ENCODE measurements around the gene SF3B4. TPM values are rescaled to one million over a fixed set of nuclear protein-coding genes. Genes with fewer than 3 reads are reported as not detected.
A peak's percentile ranks its signal among the peaks of the same experiment; 100 is the strongest.

Gene SF3B4
- total and polyA plus RNA-seq, 2 of the 13 experiments (the other 11 are each of a cell fraction or from before 2014, with no cell fraction given), result 13.8 to 14.8 TPM

DNA sequence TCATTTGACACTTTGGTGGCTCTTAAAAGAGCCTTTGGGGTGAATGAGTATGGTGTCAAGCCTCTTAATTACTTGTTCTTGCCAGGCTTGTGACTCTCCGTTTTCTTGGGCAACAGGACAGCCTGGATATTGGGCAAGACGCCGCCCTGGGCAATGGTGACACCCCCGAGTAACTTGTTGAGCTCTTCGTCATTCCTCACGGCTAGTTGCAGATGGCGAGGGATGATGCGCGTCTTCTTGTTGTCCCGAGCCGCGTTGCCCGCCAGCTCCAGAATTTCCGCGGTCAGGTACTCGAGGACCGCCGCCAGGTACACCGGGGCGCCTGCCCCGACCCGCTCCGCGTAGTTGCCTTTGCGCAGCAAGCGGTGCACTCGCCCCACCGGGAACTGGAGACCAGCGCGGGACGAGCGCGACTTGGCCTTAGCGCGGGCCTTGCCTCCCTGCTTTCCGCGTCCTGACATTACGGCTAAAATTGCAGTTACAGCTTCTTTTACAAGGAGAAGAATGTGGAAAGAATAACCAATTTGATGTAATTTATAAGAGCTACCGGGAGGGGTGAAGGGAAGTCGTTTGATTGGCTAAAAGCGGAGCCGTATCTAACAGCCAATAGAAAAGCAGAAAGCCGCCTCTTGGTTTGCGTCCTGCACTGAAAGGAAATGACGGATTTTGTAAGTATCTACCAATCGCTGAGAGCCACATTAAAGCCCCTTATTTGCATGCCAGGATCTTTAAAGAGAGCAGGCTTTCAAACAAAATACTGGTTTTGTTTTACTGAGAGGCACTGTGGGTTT is 40.0 kb downstream of the SF3B4 start (continued):
- TF ChIP-seq, protein P1, sequence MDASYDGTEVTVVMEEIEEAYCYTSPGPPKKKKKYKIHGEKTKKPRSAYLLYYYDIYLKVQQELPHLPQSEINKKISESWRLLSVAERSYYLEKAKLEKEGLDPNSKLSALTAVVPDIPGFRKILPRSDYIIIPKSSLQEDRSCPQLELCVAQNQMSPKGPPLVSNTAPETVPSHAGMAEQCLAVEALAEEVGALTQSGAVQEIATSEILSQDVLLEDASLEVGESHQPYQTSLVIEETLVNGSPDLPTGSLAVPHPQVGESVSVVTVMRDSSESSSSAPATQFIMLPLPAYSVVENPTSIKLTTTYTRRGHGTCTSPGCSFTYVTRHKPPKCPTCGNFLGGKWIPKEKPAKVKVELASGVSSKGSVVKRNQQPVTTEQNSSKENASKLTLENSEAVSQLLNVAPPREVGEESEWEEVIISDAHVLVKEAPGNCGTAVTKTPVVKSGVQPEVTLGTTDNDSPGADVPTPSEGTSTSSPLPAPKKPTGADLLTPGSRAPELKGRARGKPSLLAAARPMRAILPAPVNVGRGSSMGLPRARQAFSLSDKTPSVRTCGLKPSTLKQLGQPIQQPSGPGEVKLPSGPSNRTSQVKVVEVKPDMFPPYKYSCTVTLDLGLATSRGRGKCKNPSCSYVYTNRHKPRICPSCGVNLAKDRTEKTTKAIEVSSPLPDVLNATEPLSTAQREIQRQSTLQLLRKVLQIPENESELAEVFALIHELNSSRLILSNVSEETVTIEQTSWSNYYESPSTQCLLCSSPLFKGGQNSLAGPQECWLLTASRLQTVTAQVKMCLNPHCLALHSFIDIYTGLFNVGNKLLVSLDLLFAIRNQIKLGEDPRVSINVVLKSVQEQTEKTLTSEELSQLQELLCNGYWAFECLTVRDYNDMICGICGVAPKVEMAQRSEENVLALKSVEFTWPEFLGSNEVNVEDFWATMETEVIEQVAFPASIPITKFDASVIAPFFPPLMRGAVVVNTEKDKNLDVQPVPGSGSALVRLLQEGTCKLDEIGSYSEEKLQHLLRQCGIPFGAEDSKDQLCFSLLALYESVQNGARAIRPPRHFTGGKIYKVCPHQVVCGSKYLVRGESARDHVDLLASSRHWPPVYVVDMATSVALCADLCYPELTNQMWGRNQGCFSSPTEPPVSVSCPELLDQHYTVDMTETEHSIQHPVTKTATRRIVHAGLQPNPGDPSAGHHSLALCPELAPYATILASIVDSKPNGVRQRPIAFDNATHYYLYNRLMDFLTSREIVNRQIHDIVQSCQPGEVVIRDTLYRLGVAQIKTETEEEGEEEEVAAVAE (CRISPR knock-in tag; IDR thresholded peaks at IDR 0.05; ENCODE audit: borderline replicate concordance), result peak; percentile 95
- TF ChIP-seq, protein P2, sequence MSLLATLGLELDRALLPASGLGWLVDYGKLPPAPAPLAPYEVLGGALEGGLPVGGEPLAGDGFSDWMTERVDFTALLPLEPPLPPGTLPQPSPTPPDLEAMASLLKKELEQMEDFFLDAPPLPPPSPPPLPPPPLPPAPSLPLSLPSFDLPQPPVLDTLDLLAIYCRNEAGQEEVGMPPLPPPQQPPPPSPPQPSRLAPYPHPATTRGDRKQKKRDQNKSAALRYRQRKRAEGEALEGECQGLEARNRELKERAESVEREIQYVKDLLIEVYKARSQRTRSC (CRISPR knock-in tag; IDR thresholded peaks at IDR 0.05; ENCODE audit: low read depth), result no peak
- no peak for TF ChIP-seq REXO4 (CRISPR knock-in tag; IDR thresholded peaks at IDR 0.05; ENCODE audit: borderline replicate concordance)
- no peak for TF ChIP-seq ZNF703 (CRISPR knock-in tag; IDR thresholded peaks at IDR 0.05; ENCODE audit: borderline replicate concordance)
- TF ChIP-seq ZNF609 (CRISPR knock-in tag; IDR thresholded peaks at IDR 0.05; ENCODE audit: borderline replicate concordance), result no peak
- no peak for TF ChIP-seq ZFP36L2 (CRISPR knock-in tag; IDR thresholded peaks at IDR 0.05)
- no peak for TF ChIP-seq FOXA1 (IDR thresholded peaks at IDR 0.05)
- no peak; the same call in 1 of the 2 replicates for TF ChIP-seq FOXA1 (CRISPR knock-in tag; IDR thresholded peaks at IDR 0.05)
- no peak; the same call in 1 of the 2 replicates for TF ChIP-seq MAF1 (CRISPR knock-in tag; IDR thresholded peaks at IDR 0.05; ENCODE audit: borderline replicate concordance)
- peak; percentile 18; the same call in 1 of the 2 replicates for TF ChIP-seq KDM5A (IDR thresholded peaks at IDR 0.05; ENCODE audit: borderline replicate concordance, low read length)
- no peak for TF ChIP-seq NCOR1 (IDR thresholded peaks at IDR 0.05; ENCODE audit: borderline replicate concordance, low read length)
- TF ChIP-seq CREBL2 (CRISPR knock-in tag; IDR thresholded peaks at IDR 0.05; ENCODE audit: borderline replicate concordance), result no peak
- peak; percentile 46 for TF ChIP-seq CEBPG (CRISPR knock-in tag; IDR thresholded peaks at IDR 0.05)
- TF ChIP-seq HES4 (CRISPR knock-in tag; IDR thresholded peaks at IDR 0.05; ENCODE audit: borderline replicate concordance), result no peak
- 0 out of 2 replicates have a peak, but pooled peaks have one; percentile 58 for TF ChIP-seq ZSCAN5A (CRISPR knock-in tag; IDR thresholded peaks at IDR 0.05; ENCODE audit: borderline replicate concordance)
- no peak for TF ChIP-seq RELA (CRISPR knock-in tag; IDR thresholded peaks at IDR 0.05)
- no peak for TF ChIP-seq DPF2 (CRISPR knock-in tag; IDR thresholded peaks at IDR 0.05; ENCODE audit: borderline replicate concordance, low read depth)

Measured in HepG2 (cell line).